GM19372 (cell line): Measurements from ENCODE around the gene IL1RAP.

Source experiments
- ATAC-seq: cut with Tn5 transposase; IDR thresholded peaks from one replicate; pipeline ENCODE4 v1.9.1; 2021; ENCODE audit warnings: mild to moderate bottlenecking, low read depth, moderate library complexity; ENCODE audit not compliant: unreplicated experiment

The IL1RAP gene

GRCh38 chr3:190597291-190597690 is 83.4 kb downstream of the IL1RAP start:
- no peak for ATAC-seq

DNA sequence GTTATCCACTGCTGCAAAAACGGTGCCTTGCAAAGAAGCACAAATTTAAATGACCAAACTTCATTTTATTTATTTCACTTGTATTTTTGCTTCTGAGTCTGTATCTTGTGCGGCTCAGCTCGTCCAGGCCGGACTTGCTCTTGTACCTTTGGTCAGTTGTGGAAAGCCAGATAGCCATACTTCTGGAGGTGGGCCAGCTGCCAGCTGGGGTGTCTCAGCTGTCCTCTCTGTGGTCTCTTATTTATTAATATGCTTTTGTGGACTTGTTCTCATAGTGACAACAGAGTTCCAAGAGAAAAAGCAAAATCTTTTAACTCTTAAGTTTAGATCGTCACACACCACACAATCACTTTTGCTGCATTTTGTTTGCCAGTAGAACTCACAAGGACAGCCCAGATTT is 87.7 kb downstream of the IL1RAP start:
- no peak for ATAC-seq

DNA sequence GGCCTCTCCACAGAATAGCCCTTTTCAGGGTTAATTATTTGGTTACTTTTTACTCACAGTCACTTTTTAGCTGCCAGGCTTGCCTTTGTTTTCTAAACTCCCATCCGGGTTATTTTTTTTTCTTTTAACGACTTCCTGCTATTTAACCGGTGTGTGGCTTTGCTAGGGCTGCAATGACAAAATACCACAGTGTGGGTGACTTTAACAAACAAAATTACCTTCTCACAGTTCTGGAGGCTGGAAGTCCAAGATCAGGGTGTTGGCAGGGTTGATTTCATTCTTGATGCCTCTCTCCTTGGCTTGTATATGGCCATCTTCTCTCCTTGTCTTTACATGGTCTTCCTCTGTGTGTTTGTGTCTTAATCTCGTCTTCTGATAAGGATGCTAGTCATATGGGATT is 91.5 kb downstream of the IL1RAP start:
- no peak for ATAC-seq

DNA sequence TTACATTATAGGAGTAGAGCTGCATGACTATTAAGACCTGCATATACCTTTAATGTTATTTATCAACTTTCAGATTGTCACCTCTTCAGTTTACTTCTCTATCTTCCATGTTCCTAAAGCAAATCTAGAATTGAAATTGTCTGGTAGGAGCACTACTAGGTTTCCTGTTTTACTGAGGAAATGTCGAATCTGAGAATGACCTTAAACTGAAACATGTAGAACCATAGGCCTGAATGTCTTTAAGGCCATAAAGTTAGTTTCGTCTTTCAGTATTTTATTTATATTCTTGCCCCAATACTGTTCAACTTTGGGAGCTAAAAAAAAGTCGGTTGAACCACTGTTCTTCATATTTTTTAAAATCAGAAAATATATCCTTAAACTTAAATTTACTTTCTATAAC is 92.7 kb downstream of the IL1RAP start:
- ATAC-seq: no peak

- no peak for ATAC-seq
These were observed 93.1 kb downstream of the IL1RAP start for GRCh38 chr3:190607021-190607420.

DNA sequence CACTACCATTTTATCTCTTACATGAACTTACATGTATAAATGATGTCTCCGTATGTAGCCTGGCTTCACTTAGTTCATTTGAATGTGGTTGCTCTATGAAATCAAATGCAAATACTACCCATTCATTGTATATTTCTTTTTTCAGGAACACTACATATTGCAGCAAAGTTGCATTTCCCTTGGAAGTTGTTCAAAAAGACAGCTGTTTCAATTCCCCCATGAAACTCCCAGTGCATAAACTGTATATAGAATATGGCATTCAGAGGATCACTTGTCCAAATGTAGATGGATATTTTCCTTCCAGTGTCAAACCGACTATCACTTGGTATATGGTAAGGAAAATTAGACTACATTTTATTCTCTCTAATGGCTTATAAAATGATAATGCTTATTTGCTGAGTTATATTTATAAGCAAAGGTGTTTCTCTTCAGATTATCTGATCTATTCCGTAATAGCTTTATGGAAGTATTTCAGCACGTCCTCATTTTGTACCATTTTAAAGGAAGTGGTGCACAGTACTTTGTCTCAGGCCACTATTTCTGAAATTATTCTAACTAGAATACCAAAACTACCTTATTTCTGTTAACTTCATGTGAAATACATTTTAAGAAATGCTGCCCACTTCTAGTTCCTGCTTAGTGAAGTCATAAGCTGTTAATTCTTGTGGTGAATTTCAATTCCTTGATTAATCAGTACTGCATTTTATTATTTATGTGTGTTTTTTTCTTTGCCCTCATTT is 95.1 kb downstream of the IL1RAP start:
- no peak for ATAC-seq

GRCh38 chr3:190614226-190615059 is 100.6 kb downstream of the IL1RAP start:
- no peak for ATAC-seq

DNA sequence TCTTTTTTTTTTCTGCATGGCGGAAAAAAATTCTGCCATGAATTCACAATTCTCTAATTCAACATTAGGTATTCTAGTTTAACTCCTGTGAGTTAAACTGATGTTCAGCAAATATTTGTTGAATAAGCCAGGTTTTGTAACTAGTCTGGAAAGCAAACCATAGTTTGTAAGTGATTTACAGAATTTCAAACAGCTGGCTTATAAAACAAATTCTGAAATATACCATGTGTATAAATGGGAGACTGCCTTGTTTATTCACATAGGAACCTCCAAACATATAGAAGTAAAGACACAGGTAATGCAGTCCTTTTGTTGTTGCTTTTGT is 101.1 kb downstream of the IL1RAP start:
- no peak for ATAC-seq

- ATAC-seq: no peak
These were observed 101.7 kb downstream of the IL1RAP start for GRCh38 chr3:190615607-190616006.

- no peak for ATAC-seq
These were observed 102.8 kb downstream of the IL1RAP start for GRCh38 chr3:190616637-190617036.

- peak; percentile 81 for ATAC-seq
These were observed 103.3 kb downstream of the IL1RAP start for GRCh38 chr3:190617185-190617584.

- ATAC-seq: peak; percentile 43
These were observed 104.6 kb downstream of the IL1RAP start for GRCh38 chr3:190618330-190619030.

- ATAC-seq: no peak
These were observed 105.5 kb downstream of the IL1RAP start for GRCh38 chr3:190619353-190619752.

GRCh38 chr3:190619761-190620160 is 105.9 kb downstream of the IL1RAP start:
- ATAC-seq: no peak

GRCh38 chr3:190620886-190621608 is 107.2 kb downstream of the IL1RAP start:
- no peak for ATAC-seq

DNA sequence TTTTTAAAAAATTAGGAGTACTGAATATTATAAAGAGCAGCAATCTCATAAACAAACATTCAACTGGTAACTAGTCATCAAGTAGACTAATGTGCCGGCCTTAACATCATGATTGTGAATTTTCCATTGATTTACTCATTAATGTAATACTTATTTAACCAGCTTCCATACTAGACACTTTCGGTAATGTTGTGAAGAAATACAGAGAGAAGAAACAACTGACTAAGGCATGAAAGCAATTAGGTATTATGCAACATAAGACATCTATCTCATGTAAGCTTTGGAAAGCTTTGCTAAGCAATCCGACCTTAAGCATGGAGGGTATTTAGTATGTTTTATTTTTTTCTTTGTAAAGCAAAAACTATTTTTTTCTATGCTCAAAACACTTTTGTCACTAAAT is 108.0 kb downstream of the IL1RAP start:
- ATAC-seq: no peak

DNA sequence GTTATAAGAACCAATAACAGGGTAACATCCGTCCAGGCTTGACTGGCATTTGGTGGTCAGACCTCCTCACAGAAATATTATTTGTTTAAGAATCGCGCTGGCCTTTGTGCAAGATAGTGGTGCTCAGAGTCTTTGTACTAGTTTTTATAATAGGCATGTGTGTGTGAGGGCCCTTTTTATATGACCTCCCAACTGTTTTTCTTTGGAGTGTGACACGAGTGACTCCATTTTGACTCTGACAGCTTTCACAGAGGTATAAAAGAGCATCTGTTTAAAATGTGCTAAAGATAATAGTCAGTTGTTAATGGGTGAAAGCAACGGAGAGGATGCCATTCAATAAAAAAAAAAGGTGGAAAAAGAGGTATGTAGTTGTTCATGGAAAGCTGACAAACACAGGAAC is 110.4 kb downstream of the IL1RAP start:
- ATAC-seq: no peak

DNA sequence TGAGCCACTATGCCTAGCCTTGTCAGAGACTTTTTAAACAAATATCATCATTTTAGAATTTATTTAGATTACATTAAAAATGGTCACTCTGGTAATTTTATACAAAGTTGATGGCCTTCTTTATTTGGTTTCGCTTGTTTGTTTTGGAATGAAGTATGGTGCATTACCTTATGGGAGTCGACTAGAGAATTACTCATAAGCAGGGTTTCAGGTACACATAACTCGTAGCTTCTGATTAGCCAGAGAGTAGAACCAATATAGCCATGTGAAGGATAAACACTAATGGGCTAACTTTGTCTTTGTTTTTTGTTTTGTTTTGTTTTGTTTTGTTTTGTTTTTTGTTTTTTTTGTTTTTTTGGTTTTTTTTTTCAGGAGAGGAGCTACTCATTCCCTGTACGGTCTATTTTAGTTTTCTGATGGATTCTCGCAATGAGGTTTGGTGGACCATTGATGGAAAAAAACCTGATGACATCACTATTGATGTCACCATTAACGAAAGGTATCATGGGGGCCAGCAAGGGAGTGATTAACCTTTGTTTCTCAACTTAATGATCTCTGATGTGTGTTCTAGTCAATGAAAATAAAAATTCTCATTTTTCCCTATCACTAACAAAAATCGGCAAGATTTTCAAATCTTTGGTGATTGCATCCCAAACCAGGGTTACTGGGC is 113.2 kb downstream of the IL1RAP start:
- no peak for ATAC-seq

DNA sequence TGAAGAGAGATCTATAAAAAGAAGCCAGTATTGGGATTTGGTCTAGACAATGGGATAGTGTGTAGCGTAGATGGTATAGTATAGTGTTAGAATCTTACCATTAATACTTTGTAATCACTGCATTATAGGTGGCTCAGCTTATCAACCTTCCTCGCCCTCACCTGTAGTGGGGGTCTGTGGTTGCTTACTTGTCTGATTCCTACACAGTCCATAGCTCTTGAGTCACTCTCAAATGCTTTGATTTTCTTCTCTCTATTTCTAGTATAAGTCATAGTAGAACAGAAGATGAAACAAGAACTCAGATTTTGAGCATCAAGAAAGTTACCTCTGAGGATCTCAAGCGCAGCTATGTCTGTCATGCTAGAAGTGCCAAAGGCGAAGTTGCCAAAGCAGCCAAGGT is 115.2 kb downstream of the IL1RAP start:
- ATAC-seq: no peak

GRCh38 chr3:190631295-190631694 is 117.4 kb downstream of the IL1RAP start:
- no peak for ATAC-seq
